Measurements from ENCODE around the gene CDCA4. TPM values are rescaled to one million over a fixed set of nuclear protein-coding genes. Genes with fewer than 3 reads are reported as not detected.

The CDCA4 gene
- total RNA-seq, 1 experiment from 2014 or later, result 32.4 TPM

- no peaks in the 10 kb centered on the region for H3K9me3 Mint-ChIP-seq (ENCODE audit: low read depth, unreplicated experiment)
- DNase-seq, result no peak
- CTCF ChIA-PET, result interaction anchor here (0.6 kb wide), 1 partner anchor 21 kb away, joined by 3 read pairs; no protein-coding TSS in a partner anchor
- intact Hi-C loops (cut with micrococcal nuclease; ENCODE audit: unreplicated experiment), result loop anchor here (10.0 kb wide), 1 partner anchor 70 kb away; no protein-coding TSS in a partner anchor
- peak overlapping the region; percentile 43 for H3K4me3 Mint-ChIP-seq (ENCODE audit: low read depth, unreplicated experiment)
- H3K27ac Mint-ChIP-seq (ENCODE audit: unreplicated experiment), result no peak overlapping the region
- BruUV-seq (replicated peaks), result no TSS peak
- no peaks in the 10 kb centered on the region for H3K27me3 Mint-ChIP-seq (ENCODE audit: unreplicated experiment)
- H3K36me3 Mint-ChIP-seq (ENCODE audit: insufficient read depth, unreplicated experiment), result peaks cover 54% of the 10 kb centered on the region
- H3K4me1 Mint-ChIP-seq (ENCODE audit: low read depth, unreplicated experiment), result peaks cover 43% of the 10 kb centered on the region
- no peak for TF ChIP-seq CTCF (IDR thresholded peaks at IDR 0.05; ENCODE audit: unreplicated experiment)
Observed at GRCh38 chr14:105014631-105015030, 6.3 kb downstream of the CDCA4 start.

GRCh38 chr14:105014032-105014431, 6.9 kb downstream of the CDCA4 start:
- no TSS peak for BruUV-seq (replicated peaks)
- CTCF ChIA-PET, result no interaction called here
- no peak for DNase-seq
- H3K4me3 Mint-ChIP-seq (ENCODE audit: low read depth, unreplicated experiment), result no peak overlapping the region
- peaks cover 43% of the 10 kb centered on the region for H3K4me1 Mint-ChIP-seq (ENCODE audit: low read depth, unreplicated experiment)
- H3K36me3 Mint-ChIP-seq (ENCODE audit: insufficient read depth, unreplicated experiment), result peaks cover 48% of the 10 kb centered on the region
- intact Hi-C loops (cut with micrococcal nuclease; ENCODE audit: unreplicated experiment), result loop anchor here (10.0 kb wide), 1 partner anchor 71 kb away; no protein-coding TSS in a partner anchor
- TF ChIP-seq CTCF (IDR thresholded peaks at IDR 0.05; ENCODE audit: unreplicated experiment), result no peak
- H3K9me3 Mint-ChIP-seq (ENCODE audit: low read depth, unreplicated experiment), result no peaks in the 10 kb centered on the region
- no peaks in the 10 kb centered on the region for H3K27me3 Mint-ChIP-seq (ENCODE audit: unreplicated experiment)
- H3K27ac Mint-ChIP-seq (ENCODE audit: unreplicated experiment), result no peak overlapping the region

GRCh38 chr14:105013150-105013785, 7.6 kb downstream of the CDCA4 start:
- BruUV-seq (replicated peaks), result no TSS peak
- Mint-ChIP-seq H3K36me3 (ENCODE audit: insufficient read depth, unreplicated experiment) (peaks cover 41% of the 10 kb centered on the region), H3K9me3 (ENCODE audit: low read depth, unreplicated experiment) (no peaks in the 10 kb centered on the region), H3K4me3 (ENCODE audit: low read depth, unreplicated experiment) (no peak overlapping the region), H3K4me1 (ENCODE audit: low read depth, unreplicated experiment) (peaks cover 43% of the 10 kb centered on the region), H3K27ac (ENCODE audit: unreplicated experiment) (no peak overlapping the region), H3K27me3 (ENCODE audit: unreplicated experiment) (no peaks in the 10 kb centered on the region)
- intact Hi-C loops (cut with micrococcal nuclease; ENCODE audit: unreplicated experiment), result loop anchor here (10.0 kb wide), 1 partner anchor 72 kb away; no protein-coding TSS in a partner anchor
- no peak for DNase-seq
- no peak for TF ChIP-seq CTCF (IDR thresholded peaks at IDR 0.05; ENCODE audit: unreplicated experiment)
- CTCF ChIA-PET, result no interaction called here

DNA sequence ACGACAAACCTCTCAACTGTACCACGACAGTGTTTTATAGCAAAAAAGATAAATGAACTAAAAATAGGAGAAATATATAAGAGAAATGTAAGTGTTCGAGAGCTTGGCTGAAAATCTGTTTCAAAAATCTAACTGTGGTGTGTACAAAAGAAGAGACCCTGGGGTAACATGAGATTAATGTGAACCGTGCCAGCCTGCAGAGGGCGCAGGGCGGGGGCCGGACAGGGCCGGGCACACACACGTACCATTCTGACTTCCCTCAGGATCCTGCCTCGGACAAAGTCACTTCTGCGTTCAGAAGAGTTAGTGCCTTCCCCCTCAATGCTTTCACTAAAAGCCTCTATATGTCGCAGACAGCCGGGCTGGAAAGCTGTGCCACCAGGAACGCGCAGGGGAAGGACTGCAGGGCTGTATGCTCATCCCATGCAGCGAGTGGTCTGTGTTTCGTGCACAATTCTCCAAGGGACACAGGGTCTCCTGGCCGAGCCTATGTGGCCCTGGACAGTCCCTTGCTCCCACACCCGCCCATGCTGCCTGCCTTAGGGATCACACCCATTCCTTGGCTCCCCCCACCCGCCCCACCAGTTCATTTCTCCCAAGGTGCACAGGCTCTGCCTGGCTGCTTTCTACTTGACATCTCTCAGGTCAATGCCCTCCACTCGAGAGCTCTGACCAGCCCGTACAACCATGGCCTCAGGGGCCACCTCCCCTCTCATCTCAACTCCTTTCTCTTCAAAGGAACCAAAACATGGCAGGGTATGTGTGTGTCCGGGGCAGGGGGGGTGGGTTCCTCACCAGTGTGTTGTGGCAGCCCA, 8.5 kb downstream of the CDCA4 start:
- H3K36me3 Mint-ChIP-seq (ENCODE audit: insufficient read depth, unreplicated experiment), result peaks cover 38% of the 10 kb centered on the region
- no peak overlapping the region for H3K27ac Mint-ChIP-seq (ENCODE audit: unreplicated experiment)
- no peaks in the 10 kb centered on the region for H3K9me3 Mint-ChIP-seq (ENCODE audit: low read depth, unreplicated experiment)
- intact Hi-C loops (cut with micrococcal nuclease; ENCODE audit: unreplicated experiment), result loop anchor here (10.0 kb wide), 1 partner anchor 72 kb away; no protein-coding TSS in a partner anchor
- DNase-seq, result peak; percentile 64
- no TSS peak for BruUV-seq (replicated peaks)
- TF ChIP-seq CTCF (IDR thresholded peaks at IDR 0.05; ENCODE audit: unreplicated experiment), result peak; percentile 24
- H3K4me1 Mint-ChIP-seq (ENCODE audit: low read depth, unreplicated experiment), result peaks cover 43% of the 10 kb centered on the region
- CTCF ChIA-PET, result no interaction called here
- no peak overlapping the region for H3K4me3 Mint-ChIP-seq (ENCODE audit: low read depth, unreplicated experiment)
- no peaks in the 10 kb centered on the region for H3K27me3 Mint-ChIP-seq (ENCODE audit: unreplicated experiment)
